Fibroblast of pulmonary artery (primary cell): ENCODE measurements around the gene CASR.
"Not testable (repeated sequence)": the region's sequence is repeated elsewhere in the genome, so short reads cannot be mapped to it uniquely, and the experiment has no call there.

Experiments
- DNase-seq: peaks from one replicate; pipeline ENCODE4 v3.0.0-alpha.2; 2010; ENCODE audit warnings: low read depth
- H3K4me3 ChIP-seq: replicated peaks from 2 replicates; pipeline ENCODE4 v1.5.1; 2011; ENCODE audit warnings: low read depth, mild to moderate bottlenecking, control low read depth, low read length, moderate library complexity
- CTCF ChIP-seq: IDR thresholded peaks from 2 replicates; pipeline ENCODE4 v1.5.1; 2011; ENCODE audit warnings: mild to moderate bottlenecking, control low read depth, low read length, inconsistent platforms; ENCODE audit errors: missing control alignments

The CASR gene

DNA sequence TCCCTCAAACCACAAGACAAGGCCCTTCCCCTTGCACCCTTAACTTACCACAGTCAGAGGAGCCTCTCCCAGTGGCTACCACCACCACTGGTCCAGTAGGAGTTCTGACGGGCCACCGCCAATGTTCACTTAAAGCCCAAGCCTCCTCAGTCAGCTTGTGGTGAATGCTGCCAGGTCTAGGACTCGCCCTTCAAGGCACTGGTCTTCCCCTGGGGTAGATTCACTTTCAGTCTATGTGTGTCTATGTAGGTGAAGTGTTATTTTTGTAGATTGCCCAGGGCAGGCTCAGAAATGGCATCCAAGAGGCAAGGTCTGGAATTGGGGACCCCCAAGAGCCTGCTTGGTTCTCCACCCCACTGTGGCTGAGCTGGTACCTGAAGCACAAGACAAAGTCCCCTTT is 15.4 kb upstream of the CASR start:
- TF ChIP-seq CTCF, result no peak
- no peak for DNase-seq
- H3K4me3 ChIP-seq, result no peak overlapping the region

GRCh38 chr3:122169911-122170310 is 13.6 kb upstream of the CASR start:
- no peak for TF ChIP-seq CTCF
- H3K4me3 ChIP-seq, result no peak overlapping the region
- DNase-seq, result no peak

GRCh38 chr3:122171361-122171760 is 12.1 kb upstream of the CASR start:
- not testable (repeated sequence) for DNase-seq, H3K4me3 ChIP-seq

GRCh38 chr3:122178711-122179110 is 4.8 kb upstream of the CASR start:
- TF ChIP-seq CTCF, result no peak
- DNase-seq, result no peak
- no peak overlapping the region for H3K4me3 ChIP-seq

DNA sequence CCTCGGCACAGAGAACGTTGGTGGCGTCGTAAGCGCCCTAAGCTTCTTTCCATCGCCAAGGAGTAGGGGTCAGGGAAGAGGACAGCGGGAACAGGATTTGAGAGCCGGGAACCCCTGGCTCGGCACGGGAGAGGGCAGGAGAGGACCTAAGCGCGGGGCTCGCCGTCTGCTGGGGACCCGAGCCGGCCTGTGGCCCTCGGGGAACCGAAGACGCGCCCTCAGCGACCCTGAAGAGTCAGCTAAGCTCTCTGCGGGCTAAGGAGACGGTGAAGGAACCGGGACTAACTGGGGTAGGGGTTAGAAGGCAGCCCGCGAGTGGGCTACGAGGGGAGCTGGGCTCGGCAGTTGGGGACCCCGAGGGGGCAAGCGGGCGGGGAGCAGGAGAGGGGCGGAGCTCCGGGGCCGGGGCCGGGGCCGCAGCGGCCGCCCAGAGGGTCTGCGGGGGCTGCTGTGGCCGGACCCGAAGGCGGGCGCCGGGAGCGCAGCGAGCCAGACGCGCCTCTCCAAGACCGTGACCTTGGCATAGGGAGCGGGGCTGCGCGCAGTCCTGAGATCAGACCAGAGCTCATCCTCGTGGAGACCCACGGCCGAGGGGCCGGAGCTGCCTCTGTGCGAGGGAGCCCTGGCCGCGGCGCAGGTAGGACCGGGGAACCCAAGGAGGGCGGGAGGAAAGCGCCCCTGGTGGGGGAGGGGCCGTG is 574 bp downstream of the CASR start:
- no peak for DNase-seq
- no peak for TF ChIP-seq CTCF
- H3K4me3 ChIP-seq, result no peak overlapping the region

GRCh38 chr3:122184591-122184929 is 1.1 kb downstream of the CASR start:
- TF ChIP-seq CTCF, result no peak
- no peak overlapping the region for H3K4me3 ChIP-seq
- no peak for DNase-seq

DNA sequence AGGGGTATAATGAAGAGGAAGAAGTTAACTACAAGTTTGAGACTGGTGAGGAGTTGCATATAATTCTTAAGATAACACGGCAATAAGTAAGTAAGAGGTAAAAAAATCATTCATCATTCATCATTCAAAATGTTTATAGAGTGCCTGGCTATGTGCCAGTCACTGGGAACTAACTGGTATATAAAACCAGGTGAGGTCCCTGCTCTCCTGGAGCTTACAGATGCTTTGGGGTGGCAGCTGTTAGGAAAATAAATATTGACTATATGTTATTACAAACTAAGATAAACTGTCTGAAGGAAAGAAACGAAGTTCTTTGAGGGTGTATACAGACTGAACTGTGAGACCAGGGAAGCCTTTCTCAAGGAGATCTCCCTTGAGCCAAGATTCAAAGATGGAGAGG is 2.9 kb downstream of the CASR start:
- no peak for TF ChIP-seq CTCF
- no peak overlapping the region for H3K4me3 ChIP-seq
- DNase-seq, result no peak
